ES-I3 (cell line): Measurements from ENCODE around the gene NME1.
"Not testable (repeated sequence)": the region's sequence is repeated elsewhere in the genome, so short reads cannot be mapped to it uniquely, and the experiment has no call there.

ENCODE experiments used
- H3K36me3 ChIP-seq: 2 replicates; pipeline ENCODE4 v1.6.1; 2013; ENCODE audit warnings: mild to moderate bottlenecking, low read length, control low read depth, moderate library complexity; ENCODE audit not compliant: insufficient read depth
- H3K4me1 ChIP-seq: 2 replicates; pipeline ENCODE4 v1.6.1; 2013; ENCODE audit warnings: mild to moderate bottlenecking, control low read depth, low read length; ENCODE audit not compliant: insufficient read depth
- H3K9ac ChIP-seq: 2 replicates; pipeline ENCODE4 v1.6.1; 2013; ENCODE audit warnings: low read depth, mild to moderate bottlenecking, low read length, moderate library complexity
- H3K9me3 ChIP-seq: 2 replicates; pipeline ENCODE4 v1.6.1; 2013; ENCODE audit warnings: mild to moderate bottlenecking, low read length, moderate library complexity; ENCODE audit not compliant: control insufficient read depth, insufficient read depth

Gene NME1

GRCh38 chr17:51161541-51161940 lies 8.2 kb downstream of the NME1 start:
- H3K9ac ChIP-seq, result no peak overlapping the region
- H3K9me3 ChIP-seq, result no peaks in the 10 kb centered on the region
- no peaks in the 10 kb centered on the region for H3K4me1 ChIP-seq
- H3K36me3 ChIP-seq, result peaks cover 34% of the 10 kb centered on the region

- no peaks in the 10 kb centered on the region for H3K9me3 ChIP-seq
- H3K4me1 ChIP-seq, result no peaks in the 10 kb centered on the region
- H3K36me3 ChIP-seq, result peaks cover 36% of the 10 kb centered on the region
- peak overlapping the region; percentile 99 for H3K9ac ChIP-seq
Observed at GRCh38 chr17:51164911-51165679, 11.7 kb downstream of the NME1 start.

GRCh38 chr17:51165680-51166197 lies 12.4 kb downstream of the NME1 start:
- peaks cover 35% of the 10 kb centered on the region for H3K36me3 ChIP-seq
- no peaks in the 10 kb centered on the region for H3K4me1 ChIP-seq
- peak overlapping the region; percentile 99 for H3K9ac ChIP-seq
- H3K9me3 ChIP-seq, result no peaks in the 10 kb centered on the region

DNA sequence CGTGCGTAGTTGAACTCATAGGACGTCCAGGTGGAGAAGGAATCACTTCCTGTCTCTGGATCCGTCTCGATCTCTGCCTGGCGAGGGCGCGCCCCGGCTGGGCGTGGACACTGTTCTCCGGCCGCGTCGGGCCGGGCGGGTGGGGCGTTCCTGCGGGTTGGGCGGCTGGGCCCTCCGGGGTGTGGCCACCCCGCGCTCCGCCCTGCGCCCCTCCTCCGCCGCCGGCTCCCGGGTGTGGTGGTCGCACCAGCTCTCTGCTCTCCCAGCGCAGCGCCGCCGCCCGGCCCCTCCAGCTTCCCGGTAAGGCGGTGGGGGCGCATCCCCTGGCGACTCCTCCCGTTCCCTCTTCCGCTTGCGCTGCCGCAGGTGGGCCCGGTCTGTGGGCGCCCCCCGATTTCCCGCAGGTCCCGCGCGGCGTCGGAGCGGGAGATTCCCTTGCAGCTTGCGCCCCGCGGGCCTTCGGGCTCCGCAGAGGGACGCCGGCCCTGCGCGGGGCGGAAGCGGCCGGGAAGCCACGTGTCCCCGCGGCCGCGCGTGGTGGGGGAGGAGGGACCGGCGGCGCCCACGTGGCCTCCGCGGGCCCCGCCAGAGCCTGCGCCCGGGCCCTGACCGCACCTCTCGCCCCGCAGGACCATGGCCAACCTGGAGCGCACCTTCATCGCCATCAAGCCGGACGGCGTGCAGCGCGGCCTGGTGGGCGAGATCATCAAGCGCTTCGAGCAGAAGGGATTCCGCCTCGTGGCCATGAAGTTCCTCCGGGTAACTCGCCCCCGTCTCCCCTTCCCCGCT lies 13.0 kb downstream of the NME1 start, which contains the start of gene NME2:
NME2 (plus strand) TSS at position 214 of the 789 bp plus-strand sequence; CDS start at position 634, 420 bp downstream.
- H3K9me3 ChIP-seq, result no peaks in the 10 kb centered on the region
- peak within 1 kb of the TSS; percentile 99 for H3K9ac ChIP-seq
- H3K4me1 ChIP-seq, result no peaks in the 10 kb centered on the region
- H3K36me3 ChIP-seq, result peaks cover 35% of the 10 kb centered on the region

GRCh38 chr17:51166987-51167931 lies 13.9 kb downstream of the NME1 start:
- H3K9me3 ChIP-seq, result no peaks in the 10 kb centered on the region
- H3K36me3 ChIP-seq, result peaks cover 31% of the 10 kb centered on the region
- peak overlapping the region; percentile 99 for H3K9ac ChIP-seq
- H3K4me1 ChIP-seq, result no peaks in the 10 kb centered on the region

- H3K9ac ChIP-seq, result no peak overlapping the region
- no peaks in the 10 kb centered on the region for H3K9me3 ChIP-seq
- no peaks in the 10 kb centered on the region for H3K4me1 ChIP-seq
- H3K36me3 ChIP-seq, result peaks cover 31% of the 10 kb centered on the region
Observed at GRCh38 chr17:51169340-51169739, 16.0 kb downstream of the NME1 start.

GRCh38 chr17:51170736-51171135 lies 17.4 kb downstream of the NME1 start:
- no peaks in the 10 kb centered on the region for H3K9me3 ChIP-seq
- no peak overlapping the region for H3K9ac ChIP-seq
- peaks cover 34% of the 10 kb centered on the region for H3K36me3 ChIP-seq
- no peaks in the 10 kb centered on the region for H3K4me1 ChIP-seq

GRCh38 chr17:51172030-51172429 lies 18.7 kb downstream of the NME1 start:
- H3K36me3 ChIP-seq, result peaks cover 36% of the 10 kb centered on the region
- not testable (repeated sequence) for H3K4me1 ChIP-seq, H3K9ac ChIP-seq, H3K9me3 ChIP-seq

GRCh38 chr17:51180486-51180885 lies 27.1 kb downstream of the NME1 start:
- H3K9me3 ChIP-seq, result no peaks in the 10 kb centered on the region
- H3K9ac ChIP-seq, result no peak overlapping the region
- H3K36me3 ChIP-seq, result peaks cover 22% of the 10 kb centered on the region
- no peaks in the 10 kb centered on the region for H3K4me1 ChIP-seq

DNA sequence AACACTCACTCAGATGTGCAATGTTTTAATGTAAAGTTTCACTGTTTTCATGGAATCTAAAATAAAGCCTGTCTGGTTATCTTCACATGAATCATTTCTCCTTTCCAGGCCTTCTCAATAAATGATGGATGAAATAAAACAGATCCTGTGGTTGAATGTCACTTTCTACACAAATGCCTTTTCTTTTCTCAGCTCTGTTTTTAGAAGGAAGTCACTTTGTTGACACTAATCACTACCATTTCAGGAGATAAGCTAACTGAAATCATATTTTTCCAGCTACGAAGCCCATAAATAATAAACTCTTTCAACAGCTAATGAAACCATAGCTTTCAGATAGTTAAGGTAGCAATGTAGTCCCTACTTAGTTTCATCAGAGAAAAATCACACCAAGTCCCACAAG lies 30.8 kb downstream of the NME1 start:
- Histone ChIP-seq H3K9ac (no peak overlapping the region), H3K9me3 (no peaks in the 10 kb centered on the region), H3K4me1 (no peaks in the 10 kb centered on the region), H3K36me3 (peaks cover 18% of the 10 kb centered on the region; the same call in 1 of the 2 replicates)

DNA sequence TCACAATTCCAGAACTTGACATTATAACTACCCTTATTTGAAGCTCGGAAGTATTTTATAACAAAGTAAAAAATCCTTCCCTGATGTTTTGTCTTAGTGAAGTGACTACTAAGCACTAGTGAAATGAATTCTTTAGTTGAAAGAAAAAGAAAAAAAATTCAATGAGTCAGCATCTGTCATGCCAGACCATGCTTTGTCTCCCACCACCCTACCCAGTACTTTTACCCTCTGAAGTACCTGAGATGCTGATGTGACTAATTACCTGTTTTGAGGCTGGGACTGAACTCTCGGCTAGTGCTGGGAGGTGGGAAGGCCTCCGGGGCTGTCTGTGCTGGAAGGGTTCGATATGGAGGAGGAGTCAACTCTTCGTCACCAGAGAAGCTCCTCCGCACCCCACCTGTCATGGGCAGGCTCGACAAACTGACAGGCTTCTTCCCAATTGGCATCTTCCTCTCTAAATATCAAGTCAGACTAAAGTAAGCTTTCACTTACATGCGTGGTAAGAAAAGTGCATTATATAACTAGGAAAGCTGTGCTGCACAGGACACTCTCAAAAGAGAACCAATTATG lies 32.5 kb downstream of the NME1 start:
- Histone ChIP-seq H3K9ac (no peak overlapping the region), H3K36me3 (peaks cover 23% of the 10 kb centered on the region)

DNA sequence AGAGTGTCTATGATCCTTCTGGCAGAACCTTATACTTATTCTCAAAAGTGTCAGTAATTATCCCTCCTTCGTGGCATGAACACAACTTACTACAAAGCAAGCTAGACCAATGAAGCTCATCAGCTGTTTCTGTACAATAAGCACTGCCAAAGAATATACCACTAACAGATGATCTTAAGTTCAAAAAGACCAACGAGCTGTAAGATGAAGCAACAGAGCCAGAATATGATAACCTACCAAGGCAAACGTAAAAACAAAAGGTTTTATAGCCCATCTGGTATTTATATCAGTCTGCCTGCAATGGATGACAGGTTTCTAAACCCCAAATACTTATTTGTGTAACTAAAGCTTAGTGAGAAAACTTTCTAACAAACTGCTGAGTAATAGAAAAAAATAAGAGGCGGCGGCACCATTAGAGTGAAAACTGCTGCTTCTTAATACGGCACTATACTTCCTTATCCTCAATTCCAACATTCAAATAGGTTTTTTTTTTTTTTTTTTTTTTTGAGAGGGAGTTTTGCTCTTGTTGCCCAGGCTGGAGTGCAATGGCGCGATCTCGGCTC lies 35.0 kb downstream of the NME1 start:
- Histone ChIP-seq H3K9ac (no peak overlapping the region), H3K9me3 (no peaks in the 10 kb centered on the region), H3K4me1 (no peaks in the 10 kb centered on the region), H3K36me3 (peaks cover 23% of the 10 kb centered on the region; the same call in 1 of the 2 replicates)

More for the DNA sequence above, 32.5 kb downstream of the NME1 start:
- Histone ChIP-seq H3K9me3 (no peaks in the 10 kb centered on the region), H3K4me1 (no peaks in the 10 kb centered on the region)

GRCh38 chr17:51189162-51189561 lies 35.8 kb downstream of the NME1 start:
- Histone ChIP-seq H3K9me3 (no peaks in the 10 kb centered on the region), H3K9ac (no peak overlapping the region), H3K36me3 (peaks cover 29% of the 10 kb centered on the region), H3K4me1 (no peaks in the 10 kb centered on the region)
